Activated T-helper 17 cell treated with anti-CD3 and anti-CD28 coated beads, Interleukin-2, amount 50 U/mL, for 72 hours (primary cell): Measurements from ENCODE around the gene LRRC52. TPM values are rescaled to one million over a fixed set of nuclear protein-coding genes. Genes with fewer than 3 reads are reported as not detected.

Source experiments
- ATAC-seq: fragments of 150-1000 bp; cut with Tn5 transposase; replicated peaks from 2 replicates; pipeline ENCODE4 v1.10.0; 2021; ENCODE audit warnings: mild to moderate bottlenecking, moderate library complexity
- H3K27ac Mint-ChIP-seq: one replicate; pipeline ENCODE4 v1.8.0; 2022; ENCODE audit warnings: mixed read lengths
- H3K27me3 Mint-ChIP-seq: one replicate; pipeline ENCODE4 v1.8.0; 2022; ENCODE audit warnings: mixed read lengths
- H3K36me3 Mint-ChIP-seq: one replicate; pipeline ENCODE4 v1.8.0; 2022; ENCODE audit warnings: low read depth, mild to moderate bottlenecking, mixed read lengths
- H3K4me1 Mint-ChIP-seq: one replicate; pipeline ENCODE4 v1.8.0; 2022; ENCODE audit warnings: mixed read lengths
- H3K4me3 Mint-ChIP-seq: one replicate; pipeline ENCODE4 v1.8.0; 2022; ENCODE audit warnings: mild to moderate bottlenecking, mixed read lengths
- H3K9me3 Mint-ChIP-seq: one replicate; pipeline ENCODE4 v1.8.0; 2022; ENCODE audit warnings: mixed read lengths
- total RNA-seq, 2 donors: library from RNA; stranded (reverse); gene quantifications; one replicate each; pipeline ENCODE4 v1.2.3, GENCODE V29; 2022

LRRC52 gene
- total RNA-seq, 2 donors from 2014 or later, result not detected

GRCh38 chr1:165560883-165561656, 17.3 kb downstream of the LRRC52 start:
- Mint-ChIP-seq H3K27me3 (peaks cover 34% of the 10 kb centered on the region), H3K36me3 (no peaks in the 10 kb centered on the region), H3K4me3 (no peak overlapping the region), H3K27ac (no peak overlapping the region), H3K9me3 (no peaks in the 10 kb centered on the region), H3K4me1 (no peaks in the 10 kb centered on the region)
- ATAC-seq, result no peak

- Mint-ChIP-seq H3K36me3 (no peaks in the 10 kb centered on the region), H3K4me1 (no peaks in the 10 kb centered on the region), H3K27me3 (peaks cover 38% of the 10 kb centered on the region), H3K9me3 (no peaks in the 10 kb centered on the region), H3K27ac (no peak overlapping the region), H3K4me3 (no peak overlapping the region)
- no peak for ATAC-seq
Observed at GRCh38 chr1:165562571-165562970, 18.8 kb downstream of the LRRC52 start.

- no peak for ATAC-seq
- Mint-ChIP-seq H3K27me3 (peaks cover 36% of the 10 kb centered on the region), H3K4me3 (no peak overlapping the region), H3K36me3 (no peaks in the 10 kb centered on the region), H3K27ac (no peak overlapping the region), H3K4me1 (no peaks in the 10 kb centered on the region), H3K9me3 (no peaks in the 10 kb centered on the region)
Observed at GRCh38 chr1:165563551-165563950, 19.8 kb downstream of the LRRC52 start.

DNA sequence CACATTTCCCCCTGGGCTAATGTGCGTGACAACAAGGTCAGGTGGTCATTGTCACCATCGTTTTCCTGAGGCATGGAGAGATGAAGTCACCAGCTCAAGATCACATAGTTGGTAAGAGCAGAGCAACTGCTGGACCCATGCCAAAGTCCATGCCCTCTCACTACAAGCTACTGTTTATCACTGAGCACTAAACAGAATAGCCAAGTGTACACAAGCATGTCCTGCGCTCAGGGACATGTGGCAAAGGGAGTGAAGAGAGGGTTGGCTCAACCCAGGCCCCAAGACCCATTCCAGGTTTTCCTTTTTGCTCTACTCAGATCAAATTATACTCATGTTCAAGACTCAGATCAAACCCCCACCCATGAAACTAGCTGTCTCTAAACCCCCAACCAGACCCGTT, 20.8 kb downstream of the LRRC52 start:
- ATAC-seq, result no peak
- Mint-ChIP-seq H3K4me3 (no peak overlapping the region), H3K4me1 (no peaks in the 10 kb centered on the region), H3K27ac (no peak overlapping the region), H3K36me3 (no peaks in the 10 kb centered on the region), H3K9me3 (no peaks in the 10 kb centered on the region), H3K27me3 (peaks cover 35% of the 10 kb centered on the region)

- no peak for ATAC-seq
- Mint-ChIP-seq H3K36me3 (no peaks in the 10 kb centered on the region), H3K27ac (no peak overlapping the region), H3K9me3 (no peaks in the 10 kb centered on the region), H3K27me3 (peaks cover 29% of the 10 kb centered on the region), H3K4me1 (no peaks in the 10 kb centered on the region), H3K4me3 (no peak overlapping the region)
Observed at GRCh38 chr1:165565751-165566490, 22.1 kb downstream of the LRRC52 start.

GRCh38 chr1:165570078-165570477, 26.3 kb downstream of the LRRC52 start:
- Mint-ChIP-seq H3K4me1 (no peaks in the 10 kb centered on the region), H3K27me3 (peaks cover 19% of the 10 kb centered on the region), H3K9me3 (no peaks in the 10 kb centered on the region), H3K27ac (no peak overlapping the region), H3K4me3 (no peak overlapping the region), H3K36me3 (no peaks in the 10 kb centered on the region)
- no peak for ATAC-seq

DNA sequence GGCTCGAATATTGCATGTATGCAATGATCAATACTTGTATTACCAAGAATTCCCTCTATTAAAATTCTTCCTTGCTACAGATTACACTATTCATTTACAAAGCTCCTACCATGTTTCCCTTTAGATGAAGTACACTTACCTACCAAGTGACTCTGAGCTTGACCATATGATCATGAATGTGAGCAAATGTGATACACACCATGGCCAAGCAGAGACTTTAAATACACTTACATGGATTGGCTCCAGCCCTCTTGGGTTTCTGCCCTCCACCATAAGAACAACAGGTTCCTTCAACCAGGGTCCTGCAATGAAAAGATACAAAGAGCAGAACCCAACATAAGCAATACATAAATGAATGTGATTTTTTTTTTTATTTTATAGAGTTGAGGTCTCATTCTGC, 30.0 kb downstream of the LRRC52 start:
- Mint-ChIP-seq H3K4me1 (no peaks in the 10 kb centered on the region), H3K27me3 (peaks cover 7% of the 10 kb centered on the region), H3K36me3 (no peaks in the 10 kb centered on the region), H3K27ac (no peak overlapping the region), H3K9me3 (no peaks in the 10 kb centered on the region), H3K4me3 (no peak overlapping the region)
- ATAC-seq, result no peak

DNA sequence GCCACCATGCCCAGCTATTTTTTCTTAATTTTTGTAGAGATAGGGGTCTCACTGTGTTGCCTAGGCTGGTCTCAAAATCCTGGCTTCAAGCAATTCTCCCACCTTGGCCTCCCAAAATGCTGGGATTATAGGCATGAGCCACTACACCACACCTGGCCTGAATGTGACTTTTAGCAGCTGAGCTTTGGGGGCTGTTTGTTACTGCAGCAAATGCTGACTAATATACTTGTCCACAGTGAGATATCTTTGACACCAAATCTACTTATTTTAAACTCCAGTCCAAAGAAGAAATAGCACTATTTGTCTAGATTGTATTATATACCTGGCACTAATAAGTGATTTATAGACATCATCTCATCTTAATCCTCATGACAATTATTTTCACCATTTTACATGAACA, 30.5 kb downstream of the LRRC52 start:
- H3K9me3 Mint-ChIP-seq, result no peaks in the 10 kb centered on the region
- no peak for ATAC-seq
- H3K4me1 Mint-ChIP-seq, result no peaks in the 10 kb centered on the region
- peaks cover 7% of the 10 kb centered on the region for H3K27me3 Mint-ChIP-seq
- H3K36me3 Mint-ChIP-seq, result no peaks in the 10 kb centered on the region
- H3K27ac Mint-ChIP-seq, result no peak overlapping the region
- H3K4me3 Mint-ChIP-seq, result no peak overlapping the region

- H3K4me1 Mint-ChIP-seq, result no peaks in the 10 kb centered on the region
- H3K36me3 Mint-ChIP-seq, result no peaks in the 10 kb centered on the region
- H3K4me3 Mint-ChIP-seq, result no peak overlapping the region
- H3K27me3 Mint-ChIP-seq, result peaks cover 7% of the 10 kb centered on the region
- no peak for ATAC-seq
- no peak overlapping the region for H3K27ac Mint-ChIP-seq
- no peaks in the 10 kb centered on the region for H3K9me3 Mint-ChIP-seq
Observed at GRCh38 chr1:165575468-165576099, 31.8 kb downstream of the LRRC52 start.

GRCh38 chr1:165576536-165576935, 32.7 kb downstream of the LRRC52 start:
- ATAC-seq, result no peak
- Mint-ChIP-seq H3K27ac (no peak overlapping the region), H3K4me1 (no peaks in the 10 kb centered on the region), H3K9me3 (no peaks in the 10 kb centered on the region), H3K27me3 (peaks cover 7% of the 10 kb centered on the region), H3K36me3 (no peaks in the 10 kb centered on the region), H3K4me3 (no peak overlapping the region)

- no peak for ATAC-seq
- peaks cover 5% of the 10 kb centered on the region for H3K27me3 Mint-ChIP-seq
- H3K27ac Mint-ChIP-seq, result no peak overlapping the region
- H3K9me3 Mint-ChIP-seq, result no peaks in the 10 kb centered on the region
- H3K4me3 Mint-ChIP-seq, result no peak overlapping the region
- H3K4me1 Mint-ChIP-seq, result no peaks in the 10 kb centered on the region
- H3K36me3 Mint-ChIP-seq, result no peaks in the 10 kb centered on the region
Observed at GRCh38 chr1:165577707-165578106, 33.9 kb downstream of the LRRC52 start.

- Mint-ChIP-seq H3K36me3 (no peaks in the 10 kb centered on the region), H3K27ac (no peak overlapping the region), H3K4me3 (no peak overlapping the region), H3K27me3 (peaks cover 11% of the 10 kb centered on the region), H3K4me1 (no peaks in the 10 kb centered on the region), H3K9me3 (no peaks in the 10 kb centered on the region)
- no peak for ATAC-seq
Observed at GRCh38 chr1:165580931-165581871, 37.4 kb downstream of the LRRC52 start.

DNA sequence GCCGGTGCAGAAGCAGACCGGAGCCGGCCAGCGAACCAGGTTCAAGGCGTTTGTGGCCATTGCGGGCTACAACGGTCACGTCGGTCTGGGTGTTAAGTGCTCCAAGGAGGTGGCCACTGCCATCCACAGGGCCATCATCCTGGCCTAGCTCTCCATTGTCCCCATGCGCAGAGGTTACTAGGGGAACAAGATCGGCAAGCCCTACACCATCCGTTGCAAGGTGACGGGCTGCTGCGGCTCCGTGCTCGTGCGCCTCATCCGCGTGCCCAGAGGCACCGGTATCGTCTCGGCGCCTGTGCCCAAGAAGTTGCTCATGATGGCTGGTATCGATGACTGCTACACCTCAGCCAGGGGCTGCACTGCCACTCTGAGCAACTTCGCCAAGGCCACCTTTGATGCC, 38.1 kb downstream of the LRRC52 start:
- Mint-ChIP-seq H3K27ac (no peak overlapping the region), H3K36me3 (no peaks in the 10 kb centered on the region), H3K27me3 (peaks cover 14% of the 10 kb centered on the region), H3K9me3 (no peaks in the 10 kb centered on the region), H3K4me3 (no peak overlapping the region), H3K4me1 (no peaks in the 10 kb centered on the region)
- no peak for ATAC-seq

DNA sequence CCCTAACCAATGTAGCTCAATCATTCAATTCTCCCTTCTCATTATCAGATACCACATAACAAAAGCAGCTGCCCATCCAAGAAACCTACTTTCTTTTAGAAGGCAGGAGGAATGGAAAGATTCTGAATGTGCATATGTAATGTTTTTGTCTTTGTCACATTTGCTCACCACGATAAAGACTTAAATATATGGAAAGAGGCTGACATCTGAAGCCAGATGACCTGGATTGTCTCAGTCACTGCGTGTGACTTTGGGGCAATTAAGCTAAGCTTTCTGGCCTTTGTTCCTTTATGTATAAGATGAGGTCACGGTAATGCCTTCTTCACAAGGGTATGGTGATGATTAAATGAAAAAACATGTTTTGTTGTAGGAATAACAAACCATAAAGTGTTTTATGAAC, 42.6 kb downstream of the LRRC52 start:
- H3K27me3 Mint-ChIP-seq, result peaks cover 30% of the 10 kb centered on the region
- no peak overlapping the region for H3K27ac Mint-ChIP-seq
- no peak for ATAC-seq

More for the DNA sequence above, 42.6 kb downstream of the LRRC52 start:
- Mint-ChIP-seq H3K4me1 (no peaks in the 10 kb centered on the region), H3K4me3 (no peak overlapping the region), H3K9me3 (no peaks in the 10 kb centered on the region), H3K36me3 (no peaks in the 10 kb centered on the region)
